Skin of body (tissue), 2 donors: ENCODE results near the gene FAM151A. TPM values are rescaled to one million over a fixed set of nuclear protein-coding genes. Genes with fewer than 3 reads are reported as not detected.

Source experiments
- DNase-seq: peaks from one replicate; lab custom pipeline; 2025; lab: John Stamatoyannopoulos, UW
- total RNA-seq: library from RNA; depleted of rRNA; stranded (reverse); fragments of >200 nt; gene quantifications from one replicate; pipeline ENCODE4 v1.2.3, GENCODE V29; 2014

FAM151A gene
- total RNA-seq, 1 donor from 2014 or later: not detected

- DNase-seq: no peak
Observed at GRCh38 chr1:54580856-54581550, 42.3 kb downstream of the FAM151A start.

- DNase-seq: no peak
Observed at GRCh38 chr1:54579337-54579781, 44.0 kb downstream of the FAM151A start.

GRCh38 chr1:54577612-54578011 is 45.7 kb downstream of the FAM151A start:
- DNase-seq: no peak

- DNase-seq: no peak
Observed at GRCh38 chr1:54575605-54576290, 47.6 kb downstream of the FAM151A start.

- DNase-seq: no peak
Observed at GRCh38 chr1:54575161-54575560, 48.2 kb downstream of the FAM151A start.

- no peak for DNase-seq
Observed at GRCh38 chr1:54574158-54574778, 49.1 kb downstream of the FAM151A start.

GRCh38 chr1:54572542-54572850 is 50.8 kb downstream of the FAM151A start:
- no peak for DNase-seq

- no peak for DNase-seq
Observed at GRCh38 chr1:54571803-54572541, 51.4 kb downstream of the FAM151A start.

- no peak for DNase-seq
Observed at GRCh38 chr1:54571326-54571725, 52.0 kb downstream of the FAM151A start.

- DNase-seq: no peak
Observed at GRCh38 chr1:54570161-54570560, 53.2 kb downstream of the FAM151A start.

- DNase-seq: no peak
Observed at GRCh38 chr1:54569339-54569738, 54.0 kb downstream of the FAM151A start.

GRCh38 chr1:54567961-54568360 is 55.4 kb downstream of the FAM151A start:
- no peak for DNase-seq

- no peak for DNase-seq
Observed at GRCh38 chr1:54566438-54567141, 56.7 kb downstream of the FAM151A start.

GRCh38 chr1:54565113-54565501 is 58.2 kb downstream of the FAM151A start:
- DNase-seq: no peak

- no peak for DNase-seq
Observed at GRCh38 chr1:54564312-54565112, 58.8 kb downstream of the FAM151A start.

- no peak for DNase-seq
Observed at GRCh38 chr1:54559771-54560231, 63.5 kb downstream of the FAM151A start.
